ENCODE data around the gene CD300E.

DNA sequence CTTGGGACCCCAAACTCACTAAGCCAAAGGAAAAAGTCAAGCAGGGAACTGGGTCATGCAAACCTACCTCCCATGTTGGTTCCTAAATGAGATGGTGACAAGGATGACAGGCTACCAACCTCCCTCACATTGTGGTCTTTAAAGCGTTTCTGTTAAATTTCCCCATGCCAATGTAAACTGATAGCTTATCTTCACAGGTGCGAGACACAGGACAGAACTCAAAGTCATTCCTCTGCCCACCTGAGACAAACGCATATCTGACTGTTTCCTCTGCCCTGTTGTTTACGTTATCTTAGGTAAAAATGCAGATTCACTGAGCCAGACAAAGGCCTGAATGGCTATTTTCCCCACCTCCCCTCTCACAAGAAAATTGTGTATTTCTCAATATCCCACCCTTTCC is 19.0 kb upstream of the CD300E start:
- TF ChIP-seq, protein P1, sequence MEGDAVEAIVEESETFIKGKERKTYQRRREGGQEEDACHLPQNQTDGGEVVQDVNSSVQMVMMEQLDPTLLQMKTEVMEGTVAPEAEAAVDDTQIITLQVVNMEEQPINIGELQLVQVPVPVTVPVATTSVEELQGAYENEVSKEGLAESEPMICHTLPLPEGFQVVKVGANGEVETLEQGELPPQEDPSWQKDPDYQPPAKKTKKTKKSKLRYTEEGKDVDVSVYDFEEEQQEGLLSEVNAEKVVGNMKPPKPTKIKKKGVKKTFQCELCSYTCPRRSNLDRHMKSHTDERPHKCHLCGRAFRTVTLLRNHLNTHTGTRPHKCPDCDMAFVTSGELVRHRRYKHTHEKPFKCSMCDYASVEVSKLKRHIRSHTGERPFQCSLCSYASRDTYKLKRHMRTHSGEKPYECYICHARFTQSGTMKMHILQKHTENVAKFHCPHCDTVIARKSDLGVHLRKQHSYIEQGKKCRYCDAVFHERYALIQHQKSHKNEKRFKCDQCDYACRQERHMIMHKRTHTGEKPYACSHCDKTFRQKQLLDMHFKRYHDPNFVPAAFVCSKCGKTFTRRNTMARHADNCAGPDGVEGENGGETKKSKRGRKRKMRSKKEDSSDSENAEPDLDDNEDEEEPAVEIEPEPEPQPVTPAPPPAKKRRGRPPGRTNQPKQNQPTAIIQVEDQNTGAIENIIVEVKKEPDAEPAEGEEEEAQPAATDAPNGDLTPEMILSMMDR (IDR thresholded peaks at IDR 0.05) = no peak
- no peak for TF ChIP-seq EP300 (IDR thresholded peaks at IDR 0.05)

Data from upper lobe of left lung (tissue), 4 donors.